HG02798 (cell line): ENCODE data around the gene LAD1.

ENCODE experiments used
- ATAC-seq: cut with Tn5 transposase; IDR thresholded peaks from one replicate; pipeline ENCODE4 v1.9.1; 2021; ENCODE audit warnings: mild to moderate bottlenecking; ENCODE audit not compliant: unreplicated experiment, poor library complexity

The LAD1 gene

GRCh38 chr1:201419746-201420607 is 20.9 kb upstream of the LAD1 start:
- ATAC-seq: no peak

GRCh38 chr1:201419256-201419655 is 20.1 kb upstream of the LAD1 start:
- no peak for ATAC-seq

- no peak for ATAC-seq
These were observed 19.3 kb upstream of the LAD1 start for GRCh38 chr1:201418461-201418860.

GRCh38 chr1:201414051-201414738 is 15.1 kb upstream of the LAD1 start:
- no peak for ATAC-seq

- no peak for ATAC-seq
These were observed 12.2 kb upstream of the LAD1 start for GRCh38 chr1:201411292-201411691.

- no peak for ATAC-seq
These were observed 10.3 kb upstream of the LAD1 start for GRCh38 chr1:201409440-201409839.

GRCh38 chr1:201408834-201409200 is 9.7 kb upstream of the LAD1 start:
- no peak for ATAC-seq

GRCh38 chr1:201408176-201408833 is 9.2 kb upstream of the LAD1 start:
- no peak for ATAC-seq

GRCh38 chr1:201406831-201407406 is 7.8 kb upstream of the LAD1 start:
- ATAC-seq: peak; percentile 33

- peak; percentile 57 for ATAC-seq
These were observed 6.3 kb upstream of the LAD1 start for GRCh38 chr1:201405484-201405831.

- ATAC-seq: peak; percentile 31
These were observed 5.8 kb upstream of the LAD1 start for GRCh38 chr1:201404722-201405483.

GRCh38 chr1:201404055-201404454 is 4.9 kb upstream of the LAD1 start:
- no peak for ATAC-seq

- no peak for ATAC-seq
These were observed 4.2 kb upstream of the LAD1 start for GRCh38 chr1:201403359-201403758.

- no peak for ATAC-seq
These were observed 2.6 kb upstream of the LAD1 start for GRCh38 chr1:201401700-201402099.

GRCh38 chr1:201400852-201401230 is 1.7 kb upstream of the LAD1 start:
- ATAC-seq: no peak

- ATAC-seq: no peak
These were observed 1.2 kb upstream of the LAD1 start for GRCh38 chr1:201400212-201400851.

GRCh38 chr1:201399352-201400126 is 415 bp upstream of the LAD1 start:
- no peak for ATAC-seq

GRCh38 chr1:201397675-201398074 is 1.4 kb downstream of the LAD1 start:
- ATAC-seq: no peak

- no peak for ATAC-seq
These were observed 2.2 kb downstream of the LAD1 start for GRCh38 chr1:201396861-201397464.
